A549 (cell line): ENCODE results near the gene DMXL2.

Experiments
- MAFK ChIP-seq: fragments of 450-650 bp; IDR thresholded peaks from 2 replicates; pipeline ENCODE4 v1.6.1; 2014; ENCODE audit not compliant: partially characterized antibody
- POLR2A ChIP-seq: IDR thresholded peaks from 2 replicates; pipeline ENCODE4 v1.6.1; 2012; ENCODE audit warnings: mild to moderate bottlenecking, low read length
- RFX5 ChIP-seq: fragments of 450-650 bp; IDR thresholded peaks from 2 replicates; pipeline ENCODE4 v1.7.1; 2014; ENCODE audit warnings: antibody characterized with exemption, mild to moderate bottlenecking, moderate library complexity
- TF ChIP-seq, protein P1 (sequence below): fragments of >200 bp; sonication (Bioruptor Twin); formaldehyde crosslinking; IDR thresholded peaks from 3 replicates; pipeline ENCODE4 v1.5.1; 2016

DNA sequence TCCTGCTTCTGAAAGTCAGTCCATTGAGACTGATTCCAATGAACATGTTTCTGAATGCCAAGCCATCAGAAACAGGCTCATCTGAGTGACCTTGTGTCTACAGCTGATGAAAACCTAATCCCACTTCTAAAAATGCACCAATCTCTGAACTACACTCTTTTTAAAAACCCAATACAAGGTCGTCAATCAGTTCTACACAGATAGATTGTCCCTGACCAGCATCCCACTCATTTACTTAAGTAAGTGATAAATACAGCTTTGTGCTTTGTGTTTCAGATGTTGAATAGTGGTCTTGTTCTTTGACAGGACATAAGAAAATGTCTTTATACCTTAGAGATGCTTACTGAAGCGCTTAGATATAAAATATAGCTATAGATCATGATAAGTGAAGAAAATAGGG lies 38.5 kb upstream of the DMXL2 start:
- TF ChIP-seq POLR2A: no peak
- TF ChIP-seq RFX5: no peak
- TF ChIP-seq, protein P1, sequence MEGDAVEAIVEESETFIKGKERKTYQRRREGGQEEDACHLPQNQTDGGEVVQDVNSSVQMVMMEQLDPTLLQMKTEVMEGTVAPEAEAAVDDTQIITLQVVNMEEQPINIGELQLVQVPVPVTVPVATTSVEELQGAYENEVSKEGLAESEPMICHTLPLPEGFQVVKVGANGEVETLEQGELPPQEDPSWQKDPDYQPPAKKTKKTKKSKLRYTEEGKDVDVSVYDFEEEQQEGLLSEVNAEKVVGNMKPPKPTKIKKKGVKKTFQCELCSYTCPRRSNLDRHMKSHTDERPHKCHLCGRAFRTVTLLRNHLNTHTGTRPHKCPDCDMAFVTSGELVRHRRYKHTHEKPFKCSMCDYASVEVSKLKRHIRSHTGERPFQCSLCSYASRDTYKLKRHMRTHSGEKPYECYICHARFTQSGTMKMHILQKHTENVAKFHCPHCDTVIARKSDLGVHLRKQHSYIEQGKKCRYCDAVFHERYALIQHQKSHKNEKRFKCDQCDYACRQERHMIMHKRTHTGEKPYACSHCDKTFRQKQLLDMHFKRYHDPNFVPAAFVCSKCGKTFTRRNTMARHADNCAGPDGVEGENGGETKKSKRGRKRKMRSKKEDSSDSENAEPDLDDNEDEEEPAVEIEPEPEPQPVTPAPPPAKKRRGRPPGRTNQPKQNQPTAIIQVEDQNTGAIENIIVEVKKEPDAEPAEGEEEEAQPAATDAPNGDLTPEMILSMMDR: no peak
- TF ChIP-seq MAFK: no peak
